Glomerular visceral epithelial cell (primary cell): Measurements from ENCODE around the gene MAPKAP1.
"Not testable (repeated sequence)": the region's sequence is repeated elsewhere in the genome, so short reads cannot be mapped to it uniquely, and the experiment has no call there.

ENCODE experiments used
- DNase-seq: peaks from one replicate; pipeline ENCODE4 v3.0.0-alpha.2; 2016; ENCODE audit errors: extremely low spot score

Gene MAPKAP1

GRCh38 chr9:125411171-125411756 lies 295.7 kb downstream of the MAPKAP1 start:
- no peak for DNase-seq

GRCh38 chr9:125410522-125410894 lies 296.5 kb downstream of the MAPKAP1 start:
- DNase-seq, result no peak

GRCh38 chr9:125409637-125410521 lies 297.1 kb downstream of the MAPKAP1 start:
- DNase-seq, result peak; percentile 33

GRCh38 chr9:125409217-125409636 lies 297.8 kb downstream of the MAPKAP1 start:
- no peak for DNase-seq

- DNase-seq, result peak; percentile 77
These were observed 298.8 kb downstream of the MAPKAP1 start for GRCh38 chr9:125407974-125408900.

GRCh38 chr9:125407432-125407973 lies 299.5 kb downstream of the MAPKAP1 start:
- DNase-seq, result no peak

GRCh38 chr9:125406810-125407087 lies 300.3 kb downstream of the MAPKAP1 start:
- DNase-seq, result no peak

- DNase-seq, result peak; percentile 78
These were observed 300.8 kb downstream of the MAPKAP1 start for GRCh38 chr9:125405938-125406809.

- no peak for DNase-seq
These were observed 302.3 kb downstream of the MAPKAP1 start for GRCh38 chr9:125404733-125405132.

- no peak for DNase-seq
These were observed 306.0 kb downstream of the MAPKAP1 start for GRCh38 chr9:125400725-125401716.

GRCh38 chr9:125400232-125400631 lies 306.8 kb downstream of the MAPKAP1 start:
- not testable (repeated sequence) for DNase-seq

- no peak for DNase-seq
These were observed 307.3 kb downstream of the MAPKAP1 start for GRCh38 chr9:125399666-125400065.

- no peak for DNase-seq
These were observed 307.8 kb downstream of the MAPKAP1 start for GRCh38 chr9:125399165-125399564.

GRCh38 chr9:125398243-125398642 lies 308.8 kb downstream of the MAPKAP1 start:
- no peak for DNase-seq

- no peak for DNase-seq
These were observed 309.3 kb downstream of the MAPKAP1 start for GRCh38 chr9:125397736-125398135.

GRCh38 chr9:125396799-125397198 lies 310.2 kb downstream of the MAPKAP1 start:
- no peak for DNase-seq

GRCh38 chr9:125393426-125393825 lies 313.6 kb downstream of the MAPKAP1 start:
- no peak for DNase-seq

- DNase-seq, result no peak
These were observed 315.3 kb downstream of the MAPKAP1 start for GRCh38 chr9:125391704-125392103.

GRCh38 chr9:125388978-125389377 lies 318.0 kb downstream of the MAPKAP1 start:
- no peak for DNase-seq
